Right renal pelvis (tissue), 4 donors: ENCODE results near the gene XRN1. TPM values are rescaled to one million over a fixed set of nuclear protein-coding genes. Genes with fewer than 3 reads are reported as not detected.
A peak's percentile ranks its signal among the peaks of the same experiment; 100 is the strongest.
"Not testable (repeated sequence)": the region's sequence is repeated elsewhere in the genome, so short reads cannot be mapped to it uniquely, and the experiment has no call there.

Experiments used
- DNase-seq, 4 donors: peaks; one replicate each; pipeline ENCODE4 v3.0.0-alpha.2; 2013; ENCODE audit warnings: low read depth in 4 of 4, low spot score in 3 of 4, missing footprints in 1 of 4
- polyA plus RNA-seq, 4 donors: library from polyadenylated mRNA; unstranded; fragments of 120-200 nt; gene quantifications; one replicate each; pipeline ENCODE4 v1.2.1, GENCODE V29; 2013; ENCODE audit not compliant: insufficient read length in 4 of 4

The XRN1 gene
- polyA plus RNA-seq, 4 donors: 19.7 to 29.2 (median 24.8) TPM

- DNase-seq: no peak
Measured at GRCh38 chr3:142353571-142353970, 94.3 kb downstream of the XRN1 start.

- DNase-seq: not testable (repeated sequence)
Measured at GRCh38 chr3:142352698-142353097, 95.1 kb downstream of the XRN1 start.

- DNase-seq: no peak
Measured at GRCh38 chr3:142348460-142348859, 99.4 kb downstream of the XRN1 start.

GRCh38 chr3:142337994-142338393 lies 109.8 kb downstream of the XRN1 start:
- no peak for DNase-seq

- no peak for DNase-seq
Measured at GRCh38 chr3:142332390-142332789, 115.4 kb downstream of the XRN1 start.

GRCh38 chr3:142324275-142324953 lies 123.4 kb downstream of the XRN1 start:
- DNase-seq: not testable (repeated sequence)

GRCh38 chr3:142319912-142320311 lies 127.9 kb downstream of the XRN1 start:
- no peak for DNase-seq

GRCh38 chr3:142319094-142319493 lies 128.7 kb downstream of the XRN1 start:
- DNase-seq: no peak

GRCh38 chr3:142318331-142318730 lies 129.5 kb downstream of the XRN1 start:
- no peak for DNase-seq

GRCh38 chr3:142315978-142316388 lies 131.9 kb downstream of the XRN1 start:
- not testable (repeated sequence) for DNase-seq

- DNase-seq: no peak
Measured at GRCh38 chr3:142315083-142315482, 132.8 kb downstream of the XRN1 start.

- DNase-seq: no peak
Measured at GRCh38 chr3:142310439-142310838, 137.4 kb downstream of the XRN1 start.

- DNase-seq: not testable (repeated sequence)
Measured at GRCh38 chr3:142302847-142303246, 145.0 kb downstream of the XRN1 start.

GRCh38 chr3:142298626-142299025 lies 149.2 kb downstream of the XRN1 start:
- no peak for DNase-seq

GRCh38 chr3:142296507-142296906 lies 151.3 kb downstream of the XRN1 start:
- no peak for DNase-seq

- no peak for DNase-seq
Measured at GRCh38 chr3:142287866-142288638, 159.8 kb downstream of the XRN1 start.

- DNase-seq: no peak
Measured at GRCh38 chr3:142285083-142285517, 162.7 kb downstream of the XRN1 start.

- DNase-seq: no peak
Measured at GRCh38 chr3:142282503-142282902, 165.3 kb downstream of the XRN1 start.

GRCh38 chr3:142281474-142281873 lies 166.4 kb downstream of the XRN1 start:
- DNase-seq: no peak

- DNase-seq: peak; percentile 41 to 59 (median 50)
Measured at GRCh38 chr3:142279965-142280590, 167.8 kb downstream of the XRN1 start.

GRCh38 chr3:142278451-142278850 lies 169.4 kb downstream of the XRN1 start:
- DNase-seq: no peak
